NCI-H526 treated with DMSO at 0.1 percent for 48 hours (cell line): ENCODE results near the gene LSM14A.
A peak's percentile ranks its signal among the peaks of the same experiment; 100 is the strongest.

Experiments
- DNase-seq: peaks from one replicate; lab custom pipeline; 2025; lab: John Stamatoyannopoulos, UW

LSM14A gene

GRCh38 chr19:34255546-34255945, 83.2 kb downstream of the LSM14A start:
- no peak for DNase-seq

- DNase-seq = no peak
These were observed 84.7 kb downstream of the LSM14A start for GRCh38 chr19:34256835-34257558.

- DNase-seq = no peak
These were observed 85.2 kb downstream of the LSM14A start for GRCh38 chr19:34257559-34257924.

- no peak for DNase-seq
These were observed 87.2 kb downstream of the LSM14A start for GRCh38 chr19:34259367-34260095.

GRCh38 chr19:34260771-34261173, 88.5 kb downstream of the LSM14A start:
- no peak for DNase-seq

GRCh38 chr19:34261334-34262109, 89.2 kb downstream of the LSM14A start:
- DNase-seq = no peak

- no peak for DNase-seq
These were observed 91.5 kb downstream of the LSM14A start for GRCh38 chr19:34263745-34264237.

- DNase-seq = no peak
These were observed 92.9 kb downstream of the LSM14A start for GRCh38 chr19:34265221-34265650.

GRCh38 chr19:34269081-34269480, 96.8 kb downstream of the LSM14A start:
- no peak for DNase-seq

- no peak for DNase-seq
These were observed 97.2 kb downstream of the LSM14A start for GRCh38 chr19:34269489-34269888.

- DNase-seq = no peak
These were observed 97.8 kb downstream of the LSM14A start for GRCh38 chr19:34269968-34270621.

- no peak for DNase-seq
These were observed 100.8 kb downstream of the LSM14A start for GRCh38 chr19:34273121-34273520.

GRCh38 chr19:34274284-34274826, 102.1 kb downstream of the LSM14A start:
- no peak for DNase-seq

- DNase-seq = no peak
These were observed 102.7 kb downstream of the LSM14A start for GRCh38 chr19:34274827-34275625.

GRCh38 chr19:34275705-34276104, 103.4 kb downstream of the LSM14A start:
- DNase-seq = no peak

GRCh38 chr19:34276614-34277013, 104.3 kb downstream of the LSM14A start:
- DNase-seq = peak; percentile 99

GRCh38 chr19:34277244-34277643, 104.9 kb downstream of the LSM14A start:
- no peak for DNase-seq

GRCh38 chr19:34278783-34279182, 106.5 kb downstream of the LSM14A start:
- no peak for DNase-seq
